GM18909 (cell line): ENCODE results near the gene MFNG.

Experiments used
- ATAC-seq: cut with Tn5 transposase; IDR thresholded peaks from one replicate; pipeline ENCODE4 v1.9.1; 2021; ENCODE audit warnings: mild to moderate bottlenecking; ENCODE audit not compliant: unreplicated experiment, poor library complexity

Gene MFNG

GRCh38 chr22:37514526-37515051 lies 28.4 kb upstream of the MFNG start:
- ATAC-seq: no peak

- no peak for ATAC-seq
Measured at GRCh38 chr22:37511395-37512104, 25.4 kb upstream of the MFNG start.

- ATAC-seq: no peak
Measured at GRCh38 chr22:37510091-37510490, 23.9 kb upstream of the MFNG start.

GRCh38 chr22:37509059-37509860 lies 23.1 kb upstream of the MFNG start:
- ATAC-seq: no peak

- no peak for ATAC-seq
Measured at GRCh38 chr22:37508431-37508992, 22.3 kb upstream of the MFNG start.

GRCh38 chr22:37507731-37508130 lies 21.5 kb upstream of the MFNG start:
- ATAC-seq: no peak

GRCh38 chr22:37505989-37506388 lies 19.8 kb upstream of the MFNG start:
- no peak for ATAC-seq

GRCh38 chr22:37505565-37505964 lies 19.4 kb upstream of the MFNG start:
- no peak for ATAC-seq

GRCh38 chr22:37504964-37505363 lies 18.8 kb upstream of the MFNG start:
- no peak for ATAC-seq

GRCh38 chr22:37503850-37504249 lies 17.7 kb upstream of the MFNG start:
- no peak for ATAC-seq

- ATAC-seq: no peak
Measured at GRCh38 chr22:37503183-37503683, 17.0 kb upstream of the MFNG start.

GRCh38 chr22:37502342-37503182 lies 16.4 kb upstream of the MFNG start:
- ATAC-seq: no peak

GRCh38 chr22:37501610-37502341 lies 15.6 kb upstream of the MFNG start:
- no peak for ATAC-seq

GRCh38 chr22:37500745-37501609 lies 14.8 kb upstream of the MFNG start:
- ATAC-seq: no peak

GRCh38 chr22:37499789-37500540 lies 13.8 kb upstream of the MFNG start:
- ATAC-seq: no peak

- no peak for ATAC-seq
Measured at GRCh38 chr22:37499027-37499707, 13.0 kb upstream of the MFNG start.

- ATAC-seq: no peak
Measured at GRCh38 chr22:37498289-37498909, 12.2 kb upstream of the MFNG start.
